Umbilical cord (tissue), 2 donors: ENCODE results near the gene MAP2. TPM values are rescaled to one million over a fixed set of nuclear protein-coding genes. Genes with fewer than 3 reads are reported as not detected.
A peak's percentile ranks its signal among the peaks of the same experiment; 100 is the strongest.

ENCODE experiments used
- DNase-seq: peaks from one replicate; pipeline ENCODE4 v3.0.0-alpha.2; 2015; ENCODE audit warnings: low spot score
- total RNA-seq: library from RNA; depleted of rRNA; stranded (reverse); fragments of >200 nt; gene quantifications from one replicate; pipeline ENCODE4 v1.2.3, GENCODE V29; 2014; ENCODE audit warnings: low replicate concordance; ENCODE audit not compliant: insufficient read depth

Gene MAP2, protein sequence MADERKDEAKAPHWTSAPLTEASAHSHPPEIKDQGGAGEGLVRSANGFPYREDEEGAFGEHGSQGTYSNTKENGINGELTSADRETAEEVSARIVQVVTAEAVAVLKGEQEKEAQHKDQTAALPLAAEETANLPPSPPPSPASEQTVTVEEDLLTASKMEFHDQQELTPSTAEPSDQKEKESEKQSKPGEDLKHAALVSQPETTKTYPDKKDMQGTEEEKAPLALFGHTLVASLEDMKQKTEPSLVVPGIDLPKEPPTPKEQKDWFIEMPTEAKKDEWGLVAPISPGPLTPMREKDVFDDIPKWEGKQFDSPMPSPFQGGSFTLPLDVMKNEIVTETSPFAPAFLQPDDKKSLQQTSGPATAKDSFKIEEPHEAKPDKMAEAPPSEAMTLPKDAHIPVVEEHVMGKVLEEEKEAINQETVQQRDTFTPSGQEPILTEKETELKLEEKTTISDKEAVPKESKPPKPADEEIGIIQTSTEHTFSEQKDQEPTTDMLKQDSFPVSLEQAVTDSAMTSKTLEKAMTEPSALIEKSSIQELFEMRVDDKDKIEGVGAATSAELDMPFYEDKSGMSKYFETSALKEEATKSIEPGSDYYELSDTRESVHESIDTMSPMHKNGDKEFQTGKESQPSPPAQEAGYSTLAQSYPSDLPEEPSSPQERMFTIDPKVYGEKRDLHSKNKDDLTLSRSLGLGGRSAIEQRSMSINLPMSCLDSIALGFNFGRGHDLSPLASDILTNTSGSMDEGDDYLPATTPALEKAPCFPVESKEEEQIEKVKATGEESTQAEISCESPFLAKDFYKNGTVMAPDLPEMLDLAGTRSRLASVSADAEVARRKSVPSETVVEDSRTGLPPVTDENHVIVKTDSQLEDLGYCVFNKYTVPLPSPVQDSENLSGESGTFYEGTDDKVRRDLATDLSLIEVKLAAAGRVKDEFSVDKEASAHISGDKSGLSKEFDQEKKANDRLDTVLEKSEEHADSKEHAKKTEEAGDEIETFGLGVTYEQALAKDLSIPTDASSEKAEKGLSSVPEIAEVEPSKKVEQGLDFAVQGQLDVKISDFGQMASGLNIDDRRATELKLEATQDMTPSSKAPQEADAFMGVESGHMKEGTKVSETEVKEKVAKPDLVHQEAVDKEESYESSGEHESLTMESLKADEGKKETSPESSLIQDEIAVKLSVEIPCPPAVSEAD (N-terminal part only)
- total RNA-seq = 14.4 TPM

- DNase-seq = peak; percentile 78
Observed at GRCh38 chr2:209423562-209424198, at the start of gene MAP2. TSS of gene MAP2 (plus strand) at chr2:209424047. CDS start at chr2:209653171, 229,124 bp downstream.

GRCh38 chr2:209376686-209377085 lies 47.2 kb upstream of the MAP2 start:
- DNase-seq = no peak

GRCh38 chr2:209380293-209380692 lies 43.6 kb upstream of the MAP2 start:
- DNase-seq = no peak

DNA sequence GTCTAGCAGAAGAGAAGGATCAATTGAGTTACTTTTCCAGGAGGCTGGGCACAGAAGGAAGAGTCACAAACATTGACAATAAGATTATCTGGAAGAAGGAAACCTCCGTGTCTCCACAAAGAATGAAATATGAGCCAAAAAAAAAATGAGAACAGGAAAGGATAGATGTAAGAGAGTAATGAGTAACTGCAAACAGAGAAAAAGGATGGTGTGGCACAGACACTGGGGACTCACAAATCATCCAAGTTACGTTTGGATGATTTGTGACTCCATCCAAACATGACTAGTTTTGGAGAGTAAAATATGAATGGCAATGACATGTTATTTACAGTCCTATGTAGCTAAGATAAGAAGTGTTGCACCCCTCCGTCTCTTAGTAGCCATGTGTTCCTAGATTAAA lies 42.8 kb upstream of the MAP2 start:
- DNase-seq = no peak

GRCh38 chr2:209382775-209383174 lies 41.1 kb upstream of the MAP2 start:
- DNase-seq = no peak

- peak; percentile 8 for DNase-seq
Observed at GRCh38 chr2:209383212-209383611, 40.6 kb upstream of the MAP2 start.

GRCh38 chr2:209387389-209387788 lies 36.5 kb upstream of the MAP2 start:
- no peak for DNase-seq

- DNase-seq = no peak
Observed at GRCh38 chr2:209388446-209389037, 35.3 kb upstream of the MAP2 start.

- DNase-seq = no peak
Observed at GRCh38 chr2:209389171-209389618, 34.7 kb upstream of the MAP2 start.

DNA sequence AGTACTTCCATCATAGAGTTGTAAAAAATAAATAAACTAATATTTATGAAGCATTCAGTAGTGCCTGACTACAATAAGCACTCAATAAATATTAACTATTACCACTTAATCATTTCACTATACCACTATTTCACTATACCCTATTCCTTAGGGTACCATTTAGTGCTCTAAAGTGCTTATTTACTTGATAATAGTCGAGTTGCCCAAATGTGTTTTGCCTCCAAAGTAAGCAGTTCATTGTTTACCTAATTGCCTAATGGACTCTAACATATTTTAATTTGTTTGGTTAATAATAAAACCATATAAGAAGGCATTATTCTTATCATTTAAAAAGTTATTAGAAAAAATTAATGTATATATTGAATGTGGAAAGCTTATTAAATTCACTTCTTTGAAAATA lies 33.0 kb upstream of the MAP2 start:
- no peak for DNase-seq

DNA sequence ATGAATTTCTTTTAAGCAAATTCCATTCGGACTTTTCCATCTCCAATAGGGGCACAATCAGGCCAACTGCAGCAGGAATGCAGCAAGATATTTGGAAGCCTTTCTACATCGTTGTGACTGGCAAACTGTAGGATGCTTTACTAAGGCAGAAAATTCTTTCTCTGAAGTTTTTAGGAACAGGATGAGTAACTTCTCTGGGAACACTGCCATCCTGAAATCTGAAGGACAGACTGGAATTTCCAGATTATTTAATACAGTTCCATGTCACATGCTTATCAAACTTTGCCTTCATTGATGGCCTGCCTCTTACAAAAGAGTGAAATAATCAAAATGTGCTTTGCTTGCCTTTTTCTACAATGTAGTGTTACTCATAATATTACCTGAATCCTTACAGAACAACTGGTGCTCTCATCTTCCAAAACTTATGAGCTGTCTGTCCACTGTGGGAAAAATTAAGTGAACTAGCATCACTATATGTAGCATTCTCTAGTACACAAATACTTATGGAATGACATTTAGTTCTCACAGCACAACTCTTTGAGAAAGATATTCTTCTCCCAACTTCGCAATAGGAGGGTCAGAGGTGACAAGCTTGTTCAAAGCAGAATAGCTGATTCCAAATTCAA lies 32.0 kb upstream of the MAP2 start:
- DNase-seq = no peak

GRCh38 chr2:209395229-209395628 lies 28.6 kb upstream of the MAP2 start:
- no peak for DNase-seq

DNA sequence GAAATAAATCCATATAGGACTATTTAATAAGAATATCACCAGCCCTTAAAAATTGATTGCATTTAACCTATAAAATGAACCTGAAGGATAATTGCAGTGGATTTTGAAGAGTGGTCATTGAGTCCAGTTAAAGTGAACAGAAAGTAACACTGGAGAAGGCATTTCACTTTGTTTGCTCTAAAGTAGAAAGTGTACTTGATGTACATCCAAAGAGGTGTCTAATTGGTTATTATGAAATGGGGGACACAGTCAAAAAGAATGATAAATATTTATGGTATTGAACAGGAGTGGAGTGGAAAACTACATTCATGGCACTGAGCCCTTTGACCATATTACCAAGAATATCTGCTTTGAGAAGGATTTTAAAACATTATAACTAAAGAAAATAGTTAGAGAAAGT lies 28.2 kb upstream of the MAP2 start:
- no peak for DNase-seq

GRCh38 chr2:209398463-209398862 lies 25.4 kb upstream of the MAP2 start:
- no peak for DNase-seq

DNA sequence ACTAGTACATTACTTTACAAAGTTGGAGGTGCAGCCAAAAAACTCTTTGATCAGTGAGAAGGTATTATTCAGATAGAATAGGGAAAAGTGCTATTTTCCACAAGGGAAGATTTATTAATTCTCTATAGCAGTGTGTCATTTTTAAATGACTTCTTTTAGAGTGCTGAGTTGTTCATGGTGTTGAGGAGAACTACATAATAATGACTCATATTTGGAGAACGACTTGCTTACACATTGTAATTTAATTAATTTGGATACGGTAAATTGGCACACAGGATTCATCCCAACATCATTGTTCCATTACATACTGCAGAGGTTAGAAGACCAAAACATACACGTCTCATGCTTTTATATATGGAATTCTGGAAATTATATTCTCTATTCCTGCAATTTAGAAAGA lies 22.1 kb upstream of the MAP2 start:
- no peak for DNase-seq

DNA sequence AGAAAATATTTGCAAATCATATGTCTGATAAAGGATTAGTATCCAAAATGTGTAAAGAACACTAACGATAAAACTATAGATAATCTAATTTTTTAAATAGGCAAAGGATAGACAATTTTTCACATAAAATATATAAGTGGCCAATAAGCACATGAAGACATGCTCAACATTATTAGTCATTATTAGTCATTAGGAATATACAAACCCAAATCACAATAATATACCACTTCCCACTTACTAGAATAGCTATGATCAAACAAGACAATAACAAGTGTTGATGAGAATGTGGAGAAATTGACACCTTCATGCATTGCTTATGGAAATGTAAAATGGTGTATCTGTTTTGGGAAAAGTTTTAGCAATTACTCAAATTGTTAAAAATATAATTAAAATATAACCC lies 12.6 kb upstream of the MAP2 start:
- no peak for DNase-seq

DNA sequence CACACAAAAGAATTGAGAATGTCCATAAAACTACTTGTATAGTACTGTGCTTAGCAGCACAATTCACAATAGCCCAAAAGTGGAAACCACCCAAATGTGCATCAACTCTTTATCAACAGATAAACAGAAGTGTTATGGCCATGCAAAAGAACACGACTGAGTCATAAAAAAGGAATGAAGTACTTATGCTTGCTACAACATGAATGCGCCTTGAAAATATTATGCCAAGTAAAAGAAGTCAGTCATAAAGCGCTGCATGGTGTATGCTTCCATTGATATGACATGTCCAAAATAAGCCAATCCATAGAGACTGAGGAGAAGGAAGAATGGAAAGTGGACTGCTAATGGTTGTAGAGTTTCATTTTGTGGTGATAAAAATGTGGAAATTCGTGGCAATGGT lies 12.1 kb upstream of the MAP2 start:
- DNase-seq = no peak

- no peak for DNase-seq
Observed at GRCh38 chr2:209413311-209414014, 10.4 kb upstream of the MAP2 start.

- no peak for DNase-seq
Observed at GRCh38 chr2:209416913-209417312, 6.9 kb upstream of the MAP2 start.

DNA sequence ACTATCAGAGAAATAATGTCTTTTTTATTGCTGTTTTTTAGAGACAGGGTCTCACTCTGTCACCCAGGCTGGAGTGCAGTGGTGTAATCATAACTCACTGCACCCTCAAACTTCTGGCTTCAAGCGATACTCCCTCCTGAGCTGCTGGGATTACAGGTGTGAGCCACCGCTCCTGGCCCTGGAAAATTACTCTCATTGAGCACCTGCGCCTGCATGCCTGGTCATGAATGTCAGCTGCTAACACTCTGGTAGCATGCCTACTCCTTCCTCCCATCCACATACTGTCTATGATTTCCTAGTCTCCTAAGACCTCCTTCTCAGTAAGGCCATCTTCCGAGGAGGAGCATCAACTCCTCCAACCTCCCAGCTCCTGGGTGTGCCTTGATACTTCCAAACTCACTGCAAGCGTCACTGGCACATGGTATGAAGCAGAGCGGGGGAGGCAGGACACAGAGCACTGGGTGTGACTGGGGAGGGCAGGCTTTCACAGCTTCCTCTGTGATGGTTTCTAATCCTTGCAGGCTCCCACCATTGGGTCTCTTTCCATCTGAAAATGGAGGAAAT lies 1.6 kb upstream of the MAP2 start:
- DNase-seq = no peak
